ENCODE results near the gene SPTB. TPM values are rescaled to one million over a fixed set of nuclear protein-coding genes. Genes with fewer than 3 reads are reported as not detected.

The SPTB gene
- total and polyA plus RNA-seq, 10 of the 15 experiments (the other 5 are each of a cell fraction or from before 2014, with no cell fraction given), result under 0.01 to 0.04 (median 0.02) TPM; not detected in 4

DNA sequence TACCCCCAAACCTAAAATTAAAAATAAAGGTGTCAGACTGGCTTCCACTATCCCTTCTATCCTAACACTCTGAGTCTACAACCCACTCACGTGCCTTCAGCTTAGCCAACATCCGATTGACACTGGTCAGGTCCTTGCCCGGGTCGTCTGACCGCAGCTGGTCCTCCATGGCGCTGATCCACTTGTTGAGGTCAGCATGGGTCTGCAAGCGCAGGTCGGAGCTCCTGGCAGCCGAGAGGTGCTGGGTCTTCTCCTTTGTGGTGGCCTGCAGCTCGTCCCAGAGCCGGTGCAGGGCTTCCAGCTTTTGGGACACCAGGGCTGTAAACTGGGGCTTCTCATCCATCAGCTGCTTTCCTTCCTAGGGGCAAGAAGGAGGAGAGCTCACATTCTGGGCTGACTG is 97.5 kb downstream of the SPTB start:
- H3K27me3 ChIP-seq (replicated peaks in 1 of 2; ENCODE audit: control insufficient read depth in 2 of 2, insufficient read depth in 2 of 2, low read length in 1 of 2), result peaks cover 1 to 3% of the 10 kb centered on the region in 2 experiments; a peak in 3 of 4 replicates
- DNase-seq (ENCODE audit: low read depth, low spot score), result no peak
- in situ Hi-C loops (cut with MboI), result no loop called here
- no peak overlapping the region for H3K27ac ChIP-seq (ENCODE audit: control insufficient read depth, insufficient read depth)
- ChIA-PET SMC1A (ENCODE audit: uncharacterized antibody, unreplicated experiment) (no interaction called here), RAD21 (ENCODE audit: unreplicated experiment) (no interaction called here), POLR2A (no interaction called here), CTCF (interaction anchor here (0.6 to 1.2 kb wide), 3 partner anchors 14 to 110 kb away, joined by 3 read pairs; no protein-coding TSS in a partner anchor)
- no peak for FAIRE-seq
- 14% methylated on average over 11 of the region's 11 CpGs for WGBS (ENCODE audit: insufficient coverage, insufficient replicate concordance, low lambda C conversion rate, missing lambda C conversion rate)
- no peak overlapping the region for H3K4me2 ChIP-seq (ENCODE audit: control insufficient read depth, insufficient read depth)
- H3K4me3 ChIP-seq, result no peak overlapping the region
- H2AFZ ChIP-seq (ENCODE audit: control insufficient read depth, low read depth, low read length), result no peak overlapping the region
- ATAC-seq, result no peak
- no peak overlapping the region for H3K9ac ChIP-seq (ENCODE audit: control insufficient read depth, insufficient read depth, low read length)
- H3K4me1 ChIP-seq (ENCODE audit: control insufficient read depth, insufficient read depth, low read length), result no peaks in the 10 kb centered on the region
- H4K20me1 ChIP-seq (ENCODE audit: control insufficient read depth, insufficient read depth), result no peaks in the 10 kb centered on the region
- BruUV-seq (replicated peaks), result no TSS peak
- no peaks in the 10 kb centered on the region for H3K79me2 ChIP-seq (ENCODE audit: control insufficient read depth, insufficient read depth, low read length)
- intact Hi-C loops (cut with micrococcal nuclease; ENCODE audit: unreplicated experiment), result no loop called here
- TF ChIP-seq, protein P1, sequence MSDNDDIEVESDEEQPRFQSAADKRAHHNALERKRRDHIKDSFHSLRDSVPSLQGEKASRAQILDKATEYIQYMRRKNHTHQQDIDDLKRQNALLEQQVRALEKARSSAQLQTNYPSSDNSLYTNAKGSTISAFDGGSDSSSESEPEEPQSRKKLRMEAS (IDR thresholded peaks at IDR 0.05; ENCODE audit: low read depth, low read length), result no peak
- TF ChIP-seq SREBF1 (IDR thresholded peaks at IDR 0.05; ENCODE audit: low read length) (no peak), HDAC6 (IDR thresholded peaks at IDR 0.05; ENCODE audit: unreplicated experiment) (no peak), RB1 (IDR thresholded peaks at IDR 0.05; ENCODE audit: borderline replicate concordance) (no peak), SIX5 (IDR thresholded peaks at IDR 0.05; ENCODE audit: low read depth, low read length, severe bottlenecking) (no peak), LARP7 (IDR thresholded peaks at IDR 0.05) (no peak)
- TF ChIP-seq, protein P2, sequence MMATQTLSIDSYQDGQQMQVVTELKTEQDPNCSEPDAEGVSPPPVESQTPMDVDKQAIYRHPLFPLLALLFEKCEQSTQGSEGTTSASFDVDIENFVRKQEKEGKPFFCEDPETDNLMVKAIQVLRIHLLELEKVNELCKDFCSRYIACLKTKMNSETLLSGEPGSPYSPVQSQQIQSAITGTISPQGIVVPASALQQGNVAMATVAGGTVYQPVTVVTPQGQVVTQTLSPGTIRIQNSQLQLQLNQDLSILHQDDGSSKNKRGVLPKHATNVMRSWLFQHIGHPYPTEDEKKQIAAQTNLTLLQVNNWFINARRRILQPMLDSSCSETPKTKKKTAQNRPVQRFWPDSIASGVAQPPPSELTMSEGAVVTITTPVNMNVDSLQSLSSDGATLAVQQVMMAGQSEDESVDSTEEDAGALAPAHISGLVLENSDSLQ (IDR thresholded peaks at IDR 0.05), result no peak
- TF ChIP-seq, protein P3, sequence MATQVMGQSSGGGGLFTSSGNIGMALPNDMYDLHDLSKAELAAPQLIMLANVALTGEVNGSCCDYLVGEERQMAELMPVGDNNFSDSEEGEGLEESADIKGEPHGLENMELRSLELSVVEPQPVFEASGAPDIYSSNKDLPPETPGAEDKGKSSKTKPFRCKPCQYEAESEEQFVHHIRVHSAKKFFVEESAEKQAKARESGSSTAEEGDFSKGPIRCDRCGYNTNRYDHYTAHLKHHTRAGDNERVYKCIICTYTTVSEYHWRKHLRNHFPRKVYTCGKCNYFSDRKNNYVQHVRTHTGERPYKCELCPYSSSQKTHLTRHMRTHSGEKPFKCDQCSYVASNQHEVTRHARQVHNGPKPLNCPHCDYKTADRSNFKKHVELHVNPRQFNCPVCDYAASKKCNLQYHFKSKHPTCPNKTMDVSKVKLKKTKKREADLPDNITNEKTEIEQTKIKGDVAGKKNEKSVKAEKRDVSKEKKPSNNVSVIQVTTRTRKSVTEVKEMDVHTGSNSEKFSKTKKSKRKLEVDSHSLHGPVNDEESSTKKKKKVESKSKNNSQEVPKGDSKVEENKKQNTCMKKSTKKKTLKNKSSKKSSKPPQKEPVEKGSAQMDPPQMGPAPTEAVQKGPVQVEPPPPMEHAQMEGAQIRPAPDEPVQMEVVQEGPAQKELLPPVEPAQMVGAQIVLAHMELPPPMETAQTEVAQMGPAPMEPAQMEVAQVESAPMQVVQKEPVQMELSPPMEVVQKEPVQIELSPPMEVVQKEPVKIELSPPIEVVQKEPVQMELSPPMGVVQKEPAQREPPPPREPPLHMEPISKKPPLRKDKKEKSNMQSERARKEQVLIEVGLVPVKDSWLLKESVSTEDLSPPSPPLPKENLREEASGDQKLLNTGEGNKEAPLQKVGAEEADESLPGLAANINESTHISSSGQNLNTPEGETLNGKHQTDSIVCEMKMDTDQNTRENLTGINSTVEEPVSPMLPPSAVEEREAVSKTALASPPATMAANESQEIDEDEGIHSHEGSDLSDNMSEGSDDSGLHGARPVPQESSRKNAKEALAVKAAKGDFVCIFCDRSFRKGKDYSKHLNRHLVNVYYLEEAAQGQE (IDR thresholded peaks at IDR 0.05; ENCODE audit: low read depth, low read length), result no peak
- H3K9me3 ChIP-seq (replicated peaks; ENCODE audit: control insufficient read depth, insufficient read depth, low read length), result no peaks in the 10 kb centered on the region; the same call in 2 of the 3 replicates
- H3K36me3 ChIP-seq (ENCODE audit: control insufficient read depth in 2 of 2, insufficient read depth in 2 of 2, low read length in 1 of 2), result no peaks in the 10 kb centered on the region
